GM12878 (cell line): ENCODE measurements around the gene NME7. TPM values are rescaled to one million over a fixed set of nuclear protein-coding genes. Genes with fewer than 3 reads are reported as not detected.

Experiments
- ATAC-seq: fragments of 200-7000 bp; cut with Tn5 transposase; 3 replicates; pipeline ENCODE4 v1.9.1; 2020; ENCODE audit warnings: mild to moderate bottlenecking, moderate library complexity
- BruUV-seq: library from RNA; stranded (reverse); fragments of 400-500 nt; replicated peaks from 2 replicates; lab custom pipeline; 2021; lab: Mats Ljungman, UMichigan
- CTCF ChIA-PET: fragments of 300-600 bp; sonication (Branson Sonifier 250); formaldehyde crosslinking; extraction: SDS; loops from one replicate; lab custom pipeline; 2021; ENCODE audit warnings: inconsistent platforms; lab: Yijun Ruan, JAX
- POLR2A ChIA-PET: fragments of 350-600 bp; formaldehyde crosslinking; extraction: SDS; loops from one replicate; lab custom pipeline; 2021; ENCODE audit warnings: inconsistent platforms; lab: Charles Lee
- RAD21 ChIA-PET: fragments of 300-600 bp; sonication (Branson Sonifier 250); formaldehyde crosslinking; loops from one replicate; lab custom pipeline; 2023; ENCODE audit warnings: antibody characterized with exemption; ENCODE audit not compliant: unreplicated experiment; lab: Charles Lee
- SMC1A ChIA-PET: fragments of 300-600 bp; sonication (Branson Sonifier 250); formaldehyde crosslinking; loops from one replicate; lab custom pipeline; 2023; ENCODE audit not compliant: unreplicated experiment, uncharacterized antibody; lab: Charles Lee
- DNase-seq: peaks from one replicate; pipeline ENCODE4 v3.0.0-alpha.2; 2011; ENCODE audit warnings: low read depth, low spot score
- FAIRE-seq: peaks from 3 replicates; lab custom pipeline; 2011; peaks lifted over from hg19 to GRCh38; lab: Jason Lieb, UNC
- H2AFZ ChIP-seq: 2 replicates; pipeline ENCODE4 v1.6.0; 2011; ENCODE audit warnings: low read depth, low read length, control low read depth; ENCODE audit not compliant: control insufficient read depth
- H3K27ac ChIP-seq: 2 replicates; pipeline ENCODE4 v1.5.1; 2011; ENCODE audit warnings: control low read depth; ENCODE audit not compliant: control insufficient read depth, insufficient read depth
- H3K27me3 ChIP-seq, 2 experiments: replicated peaks in 1 of 2; 2 replicates each; pipeline versions ENCODE4 v1.6.0 to v1.6.1; 2011; ENCODE audit warnings: low read length in 1 of 2; ENCODE audit not compliant: control insufficient read depth in 2 of 2, insufficient read depth in 2 of 2
- H3K36me3 ChIP-seq, 2 experiments: 2 replicates each; pipeline ENCODE4 v1.5.1; 2011; ENCODE audit warnings: low read length in 1 of 2; ENCODE audit not compliant: control insufficient read depth in 2 of 2, insufficient read depth in 2 of 2
- H3K4me1 ChIP-seq: 2 replicates; pipeline ENCODE4 v1.6.1; 2011; ENCODE audit warnings: mild to moderate bottlenecking, low read length, moderate library complexity, mixed read lengths; ENCODE audit not compliant: control insufficient read depth, insufficient read depth
- H3K4me2 ChIP-seq: 2 replicates; pipeline ENCODE4 v1.6.0; 2011; ENCODE audit warnings: control low read depth; ENCODE audit not compliant: control insufficient read depth, insufficient read depth
- H3K4me3 ChIP-seq: fragments of 200-600 bp; sonication (generic); 2 replicates; pipeline ENCODE4 v1.5.1; 2016
- H3K79me2 ChIP-seq: 2 replicates; pipeline ENCODE4 v1.6.0; 2011; ENCODE audit warnings: low read length; ENCODE audit not compliant: control insufficient read depth, insufficient read depth
- H3K9ac ChIP-seq: 2 replicates; pipeline ENCODE4 v1.8.0; 2011; ENCODE audit warnings: low read length, control low read depth, mixed read lengths; ENCODE audit not compliant: control insufficient read depth, insufficient read depth
- H3K9me3 ChIP-seq: replicated peaks from 3 replicates; pipeline ENCODE4 v1.5.1; 2011; ENCODE audit warnings: mild to moderate bottlenecking, low read length; ENCODE audit not compliant: control insufficient read depth, insufficient read depth
- H4K20me1 ChIP-seq: 2 replicates; pipeline ENCODE4 v1.6.0; 2011; ENCODE audit not compliant: control insufficient read depth, insufficient read depth
- CBFB ChIP-seq: IDR thresholded peaks from 2 replicates; pipeline ENCODE4 v1.6.1; 2016; ENCODE audit warnings: antibody characterized with exemption, low read depth
- ETV6 ChIP-seq, 2 experiments: fragments of 450-650 bp in 1 of 2; IDR thresholded peaks in 1 of 2; conservative IDR thresholded peaks in 1 of 2; 2 replicates each; pipeline ENCODE4 v1.6.1; 2014; ENCODE audit warnings: antibody characterized with exemption in 1 of 2, borderline replicate concordance in 1 of 2, low read depth in 1 of 2, mild to moderate bottlenecking in 1 of 2, moderate library complexity in 1 of 2
- KAT2A ChIP-seq: conservative IDR thresholded peaks from 2 replicates; pipeline ENCODE4 v1.6.1; 2011; ENCODE audit warnings: low read depth, low read length; ENCODE audit not compliant: control insufficient read depth
- SMC3 ChIP-seq: IDR thresholded peaks from 2 replicates; pipeline ENCODE4 v1.6.1; 2011; ENCODE audit warnings: low read length, improper control_type of control experiment, borderline replicate concordance
- TAF1 ChIP-seq: IDR thresholded peaks from 2 replicates; pipeline ENCODE4 v1.6.1; 2011; ENCODE audit warnings: mild to moderate bottlenecking, low read depth, low read length, borderline replicate concordance
- WGBS: methylation state at CpG from one replicate; pipeline ENCODE4 v1.1.6; 2016; ENCODE audit warnings: low lambda C conversion rate; ENCODE audit not compliant: insufficient replicate concordance, insufficient coverage; ENCODE audit errors: missing lambda C conversion rate; 5-methylcytosine and 5-hydroxymethylcytosine counted together
- in situ Hi-C: fragments of 300-500 bp; cut with MboI; formaldehyde crosslinking; loops from 9 replicates; pipeline ENCODE4 v1.14.3; 2018; ENCODE audit warnings: mixed read lengths
- intact Hi-C: fragments of 100-400 bp; cut with micrococcal nuclease; formaldehyde crosslinking; loops from one replicate; pipeline ENCODE4 v1.14.2; 2022; ENCODE audit not compliant: unreplicated experiment
- polyA plus RNA-seq, 11 experiments: library from polyadenylated mRNA; depleted of rRNA in 4 of 11; unstranded in 6 of 11; stranded (reverse) in 5 of 11; fragments of >200 nt; fragmentation: Nextera tagmentation in 4 of 11; fragmentation: Illumina TruSeq in 1 of 11; extraction: Ambion mirVana in 4 of 11; extraction: Trizol in 1 of 11; gene quantifications; 1 replicate in 1 of 11; 2 replicates in 10 of 11; pipeline versions ENCODE4 v1.2.1 to v1.2.3, GENCODE V29; 2011 to 2016; ENCODE audit warnings: inconsistent platforms in 2 of 11, missing spikeins in 2 of 11, low read depth in 1 of 11
- total RNA-seq, 4 experiments: library from RNA; depleted of rRNA in 3 of 4; stranded (reverse); fragments of >200 nt in 3 of 4; fragmentation: Illumina TruSeq in 1 of 4; extraction: Trizol in 1 of 4; gene quantifications; 2 replicates each; pipeline versions ENCODE4 v1.2.1 to v1.2.3, GENCODE V29; 2013 to 2021
- TF ChIP-seq, protein P1 (sequence below): fragments of 450-650 bp; IDR thresholded peaks from 2 replicates; pipeline ENCODE4 v1.6.1; 2016; ENCODE audit warnings: mild to moderate bottlenecking, moderate library complexity, borderline replicate concordance

Gene NME7
- total and polyA plus RNA-seq, 10 of the 15 experiments (the other 5 are each of a cell fraction or from before 2014, with no cell fraction given) = 1.5 to 15.6 (median 7.2) TPM

DNA sequence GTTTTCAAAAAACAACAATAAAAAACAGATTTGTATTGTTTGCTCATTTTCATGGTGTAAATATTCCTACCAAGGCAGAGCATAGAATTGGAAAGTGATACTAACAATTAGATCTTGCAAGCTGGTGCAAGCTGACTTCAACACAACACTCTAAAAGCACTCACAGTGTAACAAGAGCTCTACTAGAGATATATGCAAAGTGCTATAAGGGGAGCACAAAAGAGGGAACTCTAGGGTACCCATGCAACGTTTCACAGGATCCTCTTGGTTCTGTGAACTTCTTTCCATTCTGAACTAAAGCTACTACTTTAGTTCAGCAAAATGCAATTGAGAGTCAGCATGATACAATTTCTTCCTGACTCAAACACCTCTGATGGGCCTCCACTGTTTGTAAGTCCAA lies 182.8 kb downstream of the NME7 start:
- no TSS peak for BruUV-seq
- DNase-seq (no peak), ATAC-seq (no peak), FAIRE-seq (no peak)
- Histone ChIP-seq H3K27ac (no peak overlapping the region), H3K27me3 (no peaks in the 10 kb centered on the region; a peak in 1 of 4 replicates), H4K20me1 (no peaks in the 10 kb centered on the region), H3K4me1 (no peaks in the 10 kb centered on the region), H3K4me3 (no peak overlapping the region), H3K9me3 (no peaks in the 10 kb centered on the region), H3K36me3 (no peaks in the 10 kb centered on the region), H3K9ac (no peak overlapping the region), H3K4me2 (no peak overlapping the region), H2AFZ (no peak overlapping the region), H3K79me2 (no peaks in the 10 kb centered on the region)
- ChIA-PET POLR2A (interaction anchor here (0.6 kb wide), 1 partner anchor 35 kb away, joined by 3 read pairs; no protein-coding TSS in a partner anchor), RAD21 (no interaction called here), SMC1A (interaction anchor here (0.8 kb wide), 1 partner anchor 548 kb away, joined by 3 read pairs; no protein-coding TSS in a partner anchor), CTCF (interaction anchor here (0.7 to 1.4 kb wide), 5 partner anchors 10 to 583 kb away, joined by 3 to 5 read pairs (median 4); no protein-coding TSS in a partner anchor)
- intact Hi-C loops = no loop called here
- in situ Hi-C loops = no loop called here
- no peak for TF ChIP-seq SMC3
- TF ChIP-seq, protein P1, sequence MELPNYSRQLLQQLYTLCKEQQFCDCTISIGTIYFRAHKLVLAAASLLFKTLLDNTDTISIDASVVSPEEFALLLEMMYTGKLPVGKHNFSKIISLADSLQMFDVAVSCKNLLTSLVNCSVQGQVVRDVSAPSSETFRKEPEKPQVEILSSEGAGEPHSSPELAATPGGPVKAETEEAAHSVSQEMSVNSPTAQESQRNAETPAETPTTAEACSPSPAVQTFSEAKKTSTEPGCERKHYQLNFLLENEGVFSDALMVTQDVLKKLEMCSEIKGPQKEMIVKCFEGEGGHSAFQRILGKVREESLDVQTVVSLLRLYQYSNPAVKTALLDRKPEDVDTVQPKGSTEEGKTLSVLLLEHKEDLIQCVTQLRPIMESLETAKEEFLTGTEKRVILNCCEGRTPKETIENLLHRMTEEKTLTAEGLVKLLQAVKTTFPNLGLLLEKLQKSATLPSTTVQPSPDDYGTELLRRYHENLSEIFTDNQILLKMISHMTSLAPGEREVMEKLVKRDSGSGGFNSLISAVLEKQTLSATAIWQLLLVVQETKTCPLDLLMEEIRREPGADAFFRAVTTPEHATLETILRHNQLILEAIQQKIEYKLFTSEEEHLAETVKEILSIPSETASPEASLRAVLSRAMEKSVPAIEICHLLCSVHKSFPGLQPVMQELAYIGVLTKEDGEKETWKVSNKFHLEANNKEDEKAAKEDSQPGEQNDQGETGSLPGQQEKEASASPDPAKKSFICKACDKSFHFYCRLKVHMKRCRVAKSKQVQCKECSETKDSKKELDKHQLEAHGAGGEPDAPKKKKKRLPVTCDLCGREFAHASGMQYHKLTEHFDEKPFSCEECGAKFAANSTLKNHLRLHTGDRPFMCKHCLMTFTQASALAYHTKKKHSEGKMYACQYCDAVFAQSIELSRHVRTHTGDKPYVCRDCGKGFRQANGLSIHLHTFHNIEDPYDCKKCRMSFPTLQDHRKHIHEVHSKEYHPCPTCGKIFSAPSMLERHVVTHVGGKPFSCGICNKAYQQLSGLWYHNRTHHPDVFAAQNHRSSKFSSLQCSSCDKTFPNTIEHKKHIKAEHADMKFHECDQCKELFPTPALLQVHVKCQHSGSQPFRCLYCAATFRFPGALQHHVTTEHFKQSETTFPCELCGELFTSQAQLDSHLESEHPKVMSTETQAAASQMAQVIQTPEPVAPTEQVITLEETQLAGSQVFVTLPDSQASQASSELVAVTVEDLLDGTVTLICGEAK = no peak
- no peak for TF ChIP-seq CBFB
- TF ChIP-seq KAT2A = no peak
- no peak for TF ChIP-seq TAF1
- TF ChIP-seq ETV6 (conservative IDR thresholded peaks at IDR 0.05 in 1 of 2, IDR thresholded peaks at IDR 0.05 in 1 of 2; ENCODE audit: borderline replicate concordance in 1 of 2, low read depth in 1 of 2) = no peak
- WGBS = 0% methylated on average over 1 of the region's 1 CpG
